GM18907 (cell line): Measurements from ENCODE around the gene ZNF512B.
"Not testable (repeated sequence)": the region's sequence is repeated elsewhere in the genome, so short reads cannot be mapped to it uniquely, and the experiment has no call there.

ENCODE experiments used
- ATAC-seq: cut with Tn5 transposase; IDR thresholded peaks from one replicate; pipeline ENCODE4 v1.9.1; 2021; ENCODE audit warnings: mild to moderate bottlenecking, moderate library complexity; ENCODE audit not compliant: unreplicated experiment

ZNF512B gene

GRCh38 chr20:63935447-63935846 is 34.3 kb downstream of the ZNF512B start:
- ATAC-seq: no peak

GRCh38 chr20:63934271-63935068 is 35.3 kb downstream of the ZNF512B start:
- no peak for ATAC-seq

GRCh38 chr20:63933646-63934045 is 36.1 kb downstream of the ZNF512B start:
- ATAC-seq: no peak

- no peak for ATAC-seq
Measured at GRCh38 chr20:63932606-63933160, 37.0 kb downstream of the ZNF512B start.

- ATAC-seq: no peak
Measured at GRCh38 chr20:63931735-63932134, 38.0 kb downstream of the ZNF512B start.

GRCh38 chr20:63930971-63931553 is 38.7 kb downstream of the ZNF512B start:
- ATAC-seq: no peak

- ATAC-seq: not testable (repeated sequence)
Measured at GRCh38 chr20:63929473-63929883, 40.3 kb downstream of the ZNF512B start.

- ATAC-seq: no peak
Measured at GRCh38 chr20:63929071-63929470, 40.7 kb downstream of the ZNF512B start.

- ATAC-seq: no peak
Measured at GRCh38 chr20:63926298-63926697, 43.4 kb downstream of the ZNF512B start.

GRCh38 chr20:63924241-63924640 is 45.5 kb downstream of the ZNF512B start:
- ATAC-seq: no peak

- ATAC-seq: no peak
Measured at GRCh38 chr20:63923651-63924050, 46.1 kb downstream of the ZNF512B start.

GRCh38 chr20:63920226-63920625 is 49.5 kb downstream of the ZNF512B start:
- ATAC-seq: no peak

GRCh38 chr20:63919130-63919529 is 50.6 kb downstream of the ZNF512B start:
- ATAC-seq: no peak

- no peak for ATAC-seq
Measured at GRCh38 chr20:63917811-63918210, 51.9 kb downstream of the ZNF512B start.

GRCh38 chr20:63916371-63916939 is 53.3 kb downstream of the ZNF512B start:
- ATAC-seq: not testable (repeated sequence)

- ATAC-seq: no peak
Measured at GRCh38 chr20:63915471-63915870, 54.3 kb downstream of the ZNF512B start.

GRCh38 chr20:63913768-63914167 is 56.0 kb downstream of the ZNF512B start:
- no peak for ATAC-seq

- no peak for ATAC-seq
Measured at GRCh38 chr20:63911176-63911575, 58.6 kb downstream of the ZNF512B start.

GRCh38 chr20:63908008-63908682 is 61.6 kb downstream of the ZNF512B start:
- ATAC-seq: no peak
